ENCODE data around the gene ADNP.

The ADNP gene

GRCh38 chr20:50848341-50848808, 82.9 kb downstream of the ADNP start:
- ATAC-seq: no peak
- no peak for DNase-seq

- ATAC-seq: no peak
Measured at GRCh38 chr20:50845566-50846215, 85.5 kb downstream of the ADNP start.

DNA sequence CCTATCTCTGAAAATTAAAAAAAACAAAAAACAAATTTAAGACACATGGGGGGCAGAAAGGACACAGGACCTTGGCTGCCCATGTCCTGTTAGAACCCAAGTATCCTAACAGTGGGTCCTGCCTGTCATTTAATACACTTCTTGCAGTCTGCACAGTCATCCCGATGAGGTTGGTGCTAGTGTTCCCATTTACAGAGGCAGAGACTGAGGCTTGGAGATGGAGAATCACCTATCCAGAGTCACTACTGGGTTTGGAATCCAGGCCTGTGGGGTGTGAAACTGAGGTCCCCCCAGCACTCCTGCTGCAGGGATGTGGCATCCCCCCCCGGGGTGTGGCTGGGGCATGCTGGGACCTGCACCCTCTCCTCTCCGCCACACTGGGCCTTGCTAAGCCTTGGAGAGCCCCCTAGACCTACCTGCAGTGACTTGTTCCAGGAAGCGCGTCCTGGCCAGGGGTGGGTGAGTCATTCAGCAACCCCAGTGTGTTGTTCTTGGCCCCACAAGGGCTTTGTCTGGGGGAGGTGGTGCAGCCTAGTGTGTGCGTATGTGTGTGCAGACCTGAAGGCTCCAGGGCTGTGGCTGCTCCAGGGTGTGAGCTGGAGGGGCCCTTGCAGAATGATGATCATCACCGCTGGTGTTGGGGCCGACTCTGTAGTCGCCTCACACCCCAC, 86.7 kb downstream of the ADNP start:
- DNase-seq (peak; percentile 71), ATAC-seq (peak; percentile 98)

More at GRCh38 chr20:50845566-50846215, 85.5 kb downstream of the ADNP start:
- DNase-seq: no peak

DNA sequence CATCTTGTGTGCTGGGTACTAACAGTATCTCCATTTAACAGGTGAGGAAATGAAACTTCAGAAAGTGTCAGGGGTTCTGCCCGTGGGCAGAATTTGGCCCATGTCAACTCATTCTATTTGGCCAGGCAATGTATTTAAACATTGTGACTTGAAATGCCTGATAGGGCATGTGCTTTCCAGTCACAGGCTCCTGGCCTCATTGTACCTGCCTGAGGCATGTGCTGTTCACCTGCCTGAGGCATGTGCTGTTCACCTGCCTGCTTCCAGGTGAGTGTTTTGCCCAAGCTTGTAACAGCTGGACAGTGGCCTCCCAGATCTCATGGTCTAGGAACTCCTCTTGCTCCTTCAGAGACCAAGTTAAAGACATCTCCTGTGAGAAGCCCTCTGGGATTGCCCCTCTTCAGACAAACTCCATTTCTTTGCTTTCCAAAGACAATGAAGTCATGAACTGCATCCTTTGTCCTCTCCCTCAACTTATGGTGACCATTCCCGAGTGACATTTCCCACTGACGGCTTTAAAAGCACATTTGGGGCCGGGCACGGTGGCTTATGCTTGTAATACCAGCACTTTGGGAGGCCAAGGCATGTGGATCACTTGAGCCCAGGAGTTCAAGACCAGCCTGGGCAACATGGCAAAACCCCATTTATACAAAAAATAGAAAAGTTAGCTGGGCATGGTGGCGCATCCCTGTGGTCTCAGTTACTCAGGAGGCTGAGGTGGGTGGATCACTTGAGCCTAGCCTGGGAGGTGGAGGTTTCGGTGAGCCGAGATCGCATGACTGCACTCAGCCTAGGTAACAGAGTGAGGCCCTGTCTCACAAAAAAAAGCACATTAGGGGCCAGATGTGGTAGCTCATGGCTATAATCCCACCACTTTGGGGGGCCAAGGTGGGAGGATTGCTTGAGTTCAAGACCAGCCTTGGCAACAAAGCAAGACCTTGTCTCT, 87.6 kb downstream of the ADNP start:
- ATAC-seq (no peak), DNase-seq (no peak)

GRCh38 chr20:50842821-50843220, 88.4 kb downstream of the ADNP start:
- ATAC-seq: no peak
- no peak for DNase-seq

Data from stimulated activated naive CD8-positive, alpha-beta T cell treated with anti-CD3 and anti-CD28 coated beads, Interleukin-15, Interleukin-2, amounts not matched to agents 100 U/mL and 50 U/mL, for 24 hours (primary cell).